NCI-H69 (cell line): Measurements from ENCODE around the gene EVL.
"Not testable (repeated sequence)": the region's sequence is repeated elsewhere in the genome, so short reads cannot be mapped to it uniquely, and the experiment has no call there.

ENCODE experiments used
- DNase-seq: peaks from one replicate; lab custom pipeline; 2025; lab: John Stamatoyannopoulos, UW

EVL gene

DNA sequence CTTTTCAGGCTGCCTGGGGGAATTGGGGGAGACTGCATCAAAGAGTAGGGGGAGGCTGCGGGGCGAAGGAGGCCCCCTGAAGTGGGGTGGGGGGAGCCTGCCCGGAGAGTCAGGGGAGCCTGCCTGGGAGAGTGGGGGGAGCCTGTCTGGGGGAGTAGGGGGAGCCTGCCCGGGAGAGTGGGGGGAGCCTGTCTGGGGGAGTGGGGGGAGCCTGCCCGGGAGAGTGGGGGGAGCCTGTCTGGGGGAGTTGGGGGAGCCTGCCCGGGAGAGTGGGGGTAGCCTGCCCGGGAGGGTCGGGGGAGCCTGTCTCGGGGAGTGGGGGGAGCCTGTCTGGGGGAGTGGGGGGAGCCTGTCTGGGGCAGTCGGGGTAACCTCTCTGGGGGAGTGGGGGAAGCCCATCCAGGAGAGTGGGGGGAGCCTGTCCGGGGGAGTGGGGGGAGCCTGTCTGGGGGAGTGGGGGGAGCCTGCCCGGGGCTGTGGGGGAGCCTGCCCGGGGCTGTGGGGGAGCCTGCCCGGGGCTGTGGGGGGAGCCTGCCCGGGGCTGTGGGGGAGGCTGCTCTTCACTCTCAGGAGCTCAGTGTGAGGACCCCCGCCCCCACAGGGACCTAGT is 100.7 kb downstream of the EVL start:
- DNase-seq: no peak

DNA sequence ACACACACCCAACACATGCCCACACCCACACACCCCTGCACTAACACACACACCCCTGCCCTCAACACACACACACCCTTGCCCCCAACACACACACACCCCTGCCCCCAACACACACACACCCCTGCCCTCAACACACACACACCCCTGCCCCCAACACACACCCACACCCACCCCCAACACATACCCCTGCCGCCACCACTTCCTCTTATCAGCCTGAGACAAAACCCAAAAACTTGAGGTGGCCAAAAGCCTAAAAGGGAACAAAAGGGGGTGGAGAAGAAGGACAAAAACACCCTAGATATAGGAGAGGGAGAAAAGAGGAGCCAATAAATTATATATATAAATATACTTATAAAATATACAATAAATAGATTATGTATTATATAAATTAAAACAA is 103.3 kb downstream of the EVL start:
- DNase-seq: no peak

DNA sequence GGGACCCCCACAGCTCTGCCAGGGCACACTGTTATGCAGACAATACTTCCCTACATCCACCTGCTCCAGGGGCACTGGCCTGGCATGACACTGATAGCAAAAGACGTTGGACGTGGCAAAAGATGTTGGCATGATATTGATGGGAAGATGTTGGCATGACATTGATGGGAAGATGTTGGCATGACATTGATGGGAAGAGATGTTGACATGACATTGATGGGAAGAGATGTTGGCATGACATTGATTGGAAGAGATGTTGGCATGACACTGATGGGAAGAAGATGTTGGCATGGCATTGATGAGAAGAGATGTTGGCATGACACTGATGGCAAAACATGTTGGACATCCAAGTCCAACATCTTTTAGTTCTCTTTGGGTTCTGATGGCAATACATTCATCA is 105.7 kb downstream of the EVL start:
- DNase-seq: no peak

DNA sequence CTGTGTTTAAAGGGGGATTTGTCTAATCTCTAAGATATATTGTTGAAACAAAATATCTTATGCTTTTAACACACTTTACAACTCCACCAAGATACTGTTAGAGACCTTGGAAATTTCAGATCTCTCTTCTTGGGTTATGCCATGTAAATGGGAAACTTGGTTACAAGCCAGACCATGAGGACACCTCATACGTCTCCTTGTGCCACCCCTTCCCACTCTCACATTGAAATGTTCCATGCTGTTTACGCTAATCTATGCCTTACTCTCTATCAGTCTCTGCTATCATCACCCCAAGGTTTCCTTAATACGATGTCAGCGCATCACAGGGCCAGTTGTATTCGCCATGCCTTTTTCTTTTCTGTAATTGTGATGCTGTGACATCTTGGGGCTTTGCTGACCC is 107.6 kb downstream of the EVL start:
- DNase-seq: no peak

DNA sequence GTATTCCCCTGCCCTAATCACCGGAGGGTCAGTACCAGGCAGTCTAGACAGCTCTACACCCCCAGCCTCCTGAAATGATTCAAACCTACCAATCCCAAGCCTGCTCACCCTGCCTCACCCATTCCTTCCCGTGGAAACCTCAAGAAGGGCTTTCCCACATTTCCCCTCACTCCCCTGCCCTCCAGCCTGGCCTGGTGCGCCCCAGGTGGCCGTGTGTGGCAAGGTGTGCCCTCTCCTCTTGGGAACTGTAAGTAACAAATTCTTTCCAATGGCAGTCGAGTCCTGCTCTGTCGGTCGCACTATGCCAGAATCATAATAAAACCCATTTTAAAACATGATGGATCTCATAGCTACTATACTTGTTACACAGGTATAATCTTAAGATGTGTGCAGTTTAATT is 108.1 kb downstream of the EVL start:
- DNase-seq: no peak

DNA sequence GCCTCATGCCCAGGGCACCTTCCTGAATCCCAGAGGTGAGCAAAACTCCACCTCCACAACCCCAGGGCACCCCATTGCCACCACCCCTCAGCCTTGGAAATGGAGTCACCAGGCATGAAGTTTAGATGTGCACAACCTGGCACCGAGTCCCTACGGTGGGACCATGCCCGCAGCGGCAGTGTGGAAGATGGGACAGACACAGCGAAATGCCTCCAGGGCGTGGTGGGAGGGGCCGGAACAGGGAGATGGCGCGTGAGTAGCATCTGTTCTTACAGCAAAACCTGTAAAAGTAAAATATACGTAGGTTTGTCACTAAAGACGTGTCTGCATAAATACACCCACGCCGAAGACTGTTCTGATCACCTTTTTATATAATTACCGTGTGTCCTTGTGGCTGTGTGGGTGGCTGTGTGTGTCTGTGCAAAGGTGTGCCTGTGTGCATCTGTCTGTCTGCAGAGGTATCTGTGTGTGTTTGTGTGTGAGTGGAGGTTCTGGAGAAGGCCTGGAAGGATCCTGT is 111.6 kb downstream of the EVL start:
- DNase-seq: peak; percentile 54

DNA sequence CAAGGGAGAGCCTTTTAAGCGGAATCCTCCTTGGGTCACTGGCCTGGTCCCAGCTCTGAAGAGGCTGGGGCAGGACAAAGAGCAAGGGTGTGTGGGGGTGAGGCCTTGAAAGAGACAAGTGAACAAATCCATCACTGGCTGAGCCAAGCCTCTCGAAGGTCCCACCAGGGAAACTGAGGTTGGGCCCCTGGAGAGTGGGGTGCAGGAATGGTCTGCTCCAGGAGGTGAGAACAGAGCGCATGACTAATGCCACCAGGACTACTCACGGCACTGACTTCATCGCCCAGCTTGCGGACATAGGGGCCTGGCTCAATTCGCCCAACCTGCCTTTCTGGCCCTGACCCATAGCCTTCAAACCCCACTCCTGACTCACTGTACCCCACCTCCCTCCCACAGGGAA is 113.5 kb downstream of the EVL start:
- no peak for DNase-seq

DNA sequence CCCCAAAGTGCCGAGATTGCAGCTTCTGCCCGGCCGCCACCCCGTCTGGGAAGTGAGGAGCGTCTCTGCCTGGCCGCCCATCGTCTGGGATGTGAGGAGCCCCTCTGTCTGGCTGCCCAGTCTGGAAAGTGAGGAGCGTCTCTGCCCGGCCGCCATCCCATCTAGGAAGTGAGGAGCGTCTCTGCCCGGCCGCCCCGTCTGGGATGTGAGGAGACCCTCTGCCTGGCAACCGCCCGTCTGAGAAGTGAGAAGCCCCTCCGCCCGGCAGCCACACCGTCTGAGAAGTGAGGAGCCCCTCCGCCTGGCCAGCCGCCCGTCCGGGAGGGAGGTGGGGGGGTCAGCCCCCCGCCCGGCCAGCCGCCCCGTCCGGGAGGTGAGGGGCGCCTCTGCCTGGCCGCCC is 115.4 kb downstream of the EVL start:
- DNase-seq: not testable (repeated sequence)

DNA sequence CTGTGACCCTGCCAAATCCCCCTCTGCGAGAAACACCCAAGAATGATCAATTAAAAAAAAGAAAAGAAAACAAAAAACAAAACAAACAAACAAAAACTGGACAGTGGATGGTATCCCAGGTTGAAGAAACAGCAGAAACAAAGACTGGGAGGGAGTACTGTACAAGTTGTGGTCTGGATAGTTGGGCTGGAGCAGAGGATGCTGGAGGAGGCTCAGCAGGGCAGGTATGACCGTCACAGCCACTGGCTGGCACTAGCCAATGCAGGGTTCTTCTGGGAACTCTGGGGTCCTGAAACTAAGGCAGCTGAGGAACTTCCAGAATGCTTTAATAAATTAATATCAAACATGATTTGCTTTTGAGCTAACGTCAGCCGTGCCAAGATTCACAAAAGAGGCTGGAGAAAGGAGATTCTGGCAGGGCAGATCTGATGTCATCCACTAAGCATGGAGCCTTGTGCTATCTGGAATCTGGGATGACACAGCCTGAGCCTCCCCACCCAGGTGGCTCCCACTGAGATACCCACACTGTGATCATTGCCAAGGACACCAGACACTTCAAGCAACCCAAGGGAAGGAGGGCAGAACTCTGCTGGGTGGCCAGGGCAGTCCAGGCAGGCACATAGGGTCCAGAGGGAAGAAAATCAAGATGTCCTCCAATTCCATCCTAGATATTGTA is 116.8 kb downstream of the EVL start:
- not testable (repeated sequence) for DNase-seq

DNA sequence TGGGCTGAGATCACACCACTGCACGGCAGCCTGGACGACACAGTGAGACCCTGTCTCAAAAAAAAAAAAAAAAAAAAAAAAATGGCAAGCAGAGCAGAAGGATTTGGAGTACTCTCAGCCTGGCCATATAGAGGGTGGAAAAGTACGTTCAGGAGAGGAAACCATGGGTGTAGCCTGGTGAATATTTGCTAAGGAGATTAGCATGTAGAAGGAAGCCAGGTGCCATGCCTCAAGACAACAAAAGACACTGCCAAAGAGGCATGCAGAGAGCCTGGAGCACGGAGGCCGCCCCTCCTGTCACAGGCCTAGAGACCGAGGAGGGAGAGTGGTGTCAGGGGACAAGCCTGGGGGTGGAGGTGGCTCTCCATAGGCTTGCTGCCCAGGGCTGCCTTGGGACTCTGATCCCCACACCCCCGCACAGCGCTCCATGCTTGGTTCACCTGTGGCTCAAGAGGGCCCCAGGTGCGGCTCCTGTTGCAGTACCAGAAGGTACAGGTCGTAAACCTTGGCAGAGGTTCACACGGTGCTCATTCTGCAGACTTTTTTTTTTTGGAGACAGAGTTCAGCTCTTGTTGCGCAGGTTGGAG is 122.1 kb downstream of the EVL start:
- DNase-seq: peak; percentile 61

DNA sequence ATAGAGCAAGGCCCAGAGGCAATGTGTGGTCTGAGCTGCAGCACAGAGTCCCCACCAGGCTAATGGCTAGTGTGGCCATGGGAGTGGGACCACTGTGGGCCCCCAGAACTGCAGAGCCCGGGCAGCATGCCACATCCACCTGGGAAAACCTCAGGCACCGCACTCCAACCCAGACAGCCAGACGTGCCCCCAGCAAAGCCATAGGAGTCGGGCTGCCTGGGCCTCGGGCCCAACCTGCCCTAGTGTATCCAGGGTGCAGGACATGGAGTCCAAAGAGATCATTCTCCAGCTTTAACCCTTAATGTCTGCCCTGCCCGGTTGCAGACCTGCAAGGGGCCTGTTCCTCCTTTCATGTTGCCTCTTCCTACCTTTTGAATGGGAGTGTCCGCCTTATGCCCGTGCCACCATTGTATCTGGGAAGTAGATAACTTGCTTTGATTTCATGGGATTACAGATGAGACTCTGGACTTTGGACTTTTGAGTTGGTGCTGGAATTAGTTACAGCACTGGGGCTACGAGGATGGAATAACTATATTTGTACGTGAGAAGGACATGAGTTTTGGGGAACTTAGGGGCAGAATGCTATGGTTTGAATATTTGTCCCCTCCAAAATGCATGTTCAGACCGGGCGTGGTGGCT is 123.3 kb downstream of the EVL start:
- no peak for DNase-seq

DNA sequence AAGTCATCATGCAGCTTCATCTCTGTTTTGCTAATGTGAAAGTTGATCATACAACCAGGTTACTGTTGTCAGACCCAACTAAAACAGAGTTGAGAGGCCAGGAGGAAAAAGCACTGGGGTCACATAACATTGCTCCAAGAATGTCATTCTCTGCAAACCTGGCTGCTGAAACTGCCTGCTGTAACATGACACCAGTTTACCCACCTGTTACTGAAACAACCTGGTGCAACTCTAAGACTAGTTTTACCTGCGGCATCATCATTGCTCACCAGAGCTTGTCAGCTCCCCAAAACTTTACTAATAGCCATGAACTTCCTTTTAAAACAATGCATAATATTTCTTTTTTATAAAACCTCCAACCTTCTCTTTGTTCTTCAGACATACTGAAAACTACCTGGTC is 124.9 kb downstream of the EVL start:
- peak; percentile 31 for DNase-seq

DNA sequence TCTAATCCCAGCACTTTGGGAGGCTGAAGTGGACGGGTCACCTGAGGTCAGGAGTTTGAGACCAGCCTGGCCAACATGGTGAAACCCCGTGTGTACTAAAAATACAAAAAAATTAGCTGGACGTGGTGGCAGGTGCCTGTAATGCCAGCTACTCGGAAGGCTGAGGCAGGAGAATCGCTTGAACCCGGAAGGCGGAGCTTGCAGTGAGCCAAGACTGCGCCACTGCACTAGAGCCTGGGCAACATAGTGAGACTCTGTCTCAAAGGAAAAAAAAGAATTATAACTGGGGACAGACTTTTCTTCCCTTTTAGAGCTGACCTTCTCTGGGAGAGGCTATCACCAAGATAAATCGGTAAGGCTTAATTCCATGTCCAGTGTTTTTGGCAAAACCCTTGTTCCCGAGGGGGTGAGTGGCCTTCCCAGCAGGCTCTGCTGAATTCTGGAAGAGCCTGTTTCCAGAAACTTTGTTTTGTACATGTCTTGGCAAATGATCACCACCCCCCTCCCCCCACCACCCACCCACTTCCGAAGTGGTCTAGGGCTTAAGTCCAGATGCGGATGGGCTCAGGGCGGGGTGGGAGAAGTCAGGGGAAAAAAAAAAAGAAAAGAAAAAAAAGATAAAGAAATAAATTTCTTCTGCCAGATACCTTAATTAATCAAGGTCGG is 126.5 kb downstream of the EVL start:
- no peak for DNase-seq

DNA sequence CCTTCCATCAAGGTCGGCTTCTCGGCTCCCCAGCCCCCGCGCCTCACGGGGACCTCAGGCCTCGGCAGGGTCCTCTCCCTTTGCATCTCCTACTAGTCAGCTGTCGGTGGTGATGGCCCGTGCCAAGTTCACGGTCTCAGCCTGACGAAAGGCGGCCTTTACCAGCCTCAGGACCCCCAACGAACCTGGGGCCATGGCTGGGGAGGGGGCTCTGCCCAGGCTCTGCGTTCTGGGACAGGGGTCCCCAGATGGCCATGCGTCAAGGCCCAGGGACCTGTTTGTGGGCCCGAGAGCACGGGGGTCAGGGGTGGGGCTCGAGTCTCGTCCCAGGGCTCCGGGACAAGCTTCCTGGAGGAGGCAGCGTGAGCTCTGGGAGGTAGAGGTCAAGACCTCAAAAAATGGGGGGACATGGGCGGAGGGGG is 127.0 kb downstream of the EVL start:
- DNase-seq: no peak

DNA sequence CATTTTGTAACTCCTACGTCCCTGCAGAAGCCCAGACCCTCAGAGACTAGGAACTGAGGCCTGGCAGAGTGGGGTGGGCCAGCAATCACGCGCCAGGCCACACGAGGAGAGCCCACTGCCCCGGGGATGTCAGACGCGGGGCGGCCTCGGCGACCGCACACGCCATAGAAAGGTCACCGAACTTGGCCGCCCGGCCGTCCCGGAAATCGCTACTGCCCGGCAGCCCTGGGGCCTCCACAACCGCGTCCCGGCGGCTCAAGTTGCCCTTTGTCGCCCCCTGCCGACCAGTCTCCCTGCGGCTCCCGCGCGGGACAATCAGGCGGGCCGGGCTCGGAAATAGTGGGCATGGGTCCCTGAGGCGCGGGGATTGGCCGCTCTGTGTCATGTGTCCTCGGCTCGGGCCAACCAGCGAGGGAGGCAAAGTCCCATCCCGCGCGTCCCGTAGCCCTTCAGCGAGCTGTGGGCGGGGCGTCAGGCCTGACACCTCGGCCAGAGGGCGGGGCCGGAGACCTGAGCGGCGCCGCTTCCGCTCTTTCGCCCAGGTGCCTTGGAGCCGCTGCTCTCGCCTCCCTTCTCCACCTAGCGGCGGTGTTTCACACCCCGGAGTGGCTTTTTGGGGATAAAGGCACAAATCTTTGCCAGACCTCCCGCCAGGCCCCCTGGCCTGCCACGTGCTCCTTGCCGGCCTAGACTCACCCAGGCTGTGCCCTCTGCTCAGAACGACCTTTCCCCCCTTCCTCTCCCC is 127.6 kb downstream of the EVL start:
- peak; percentile 100 for DNase-seq
